ENCODE results near the gene LONP2.
A peak's percentile ranks its signal among the peaks of the same experiment; 100 is the strongest.
"Not testable (repeated sequence)": the region's sequence is repeated elsewhere in the genome, so short reads cannot be mapped to it uniquely, and the experiment has no call there.

The LONP2 gene

GRCh38 chr16:48294724-48295123 is 50.6 kb downstream of the LONP2 start:
- no peak for TF ChIP-seq CTCF (IDR thresholded peaks at IDR 0.05; ENCODE audit: low read depth, low read length)
- H3K4me3 ChIP-seq (replicated peaks in 1 of 2; ENCODE audit: low read depth in 2 of 2, low read length in 2 of 2), result no peak overlapping the region
- DNase-seq (ENCODE audit: low read depth in 2 of 2), result no peak

GRCh38 chr16:48295488-48296281 is 51.6 kb downstream of the LONP2 start:
- H3K4me3 ChIP-seq (replicated peaks in 1 of 2; ENCODE audit: low read depth in 2 of 2, low read length in 2 of 2), result no peak overlapping the region
- no peak for DNase-seq (ENCODE audit: low read depth in 2 of 2)
- TF ChIP-seq CTCF (IDR thresholded peaks at IDR 0.05; ENCODE audit: low read depth, low read length), result no peak

DNA sequence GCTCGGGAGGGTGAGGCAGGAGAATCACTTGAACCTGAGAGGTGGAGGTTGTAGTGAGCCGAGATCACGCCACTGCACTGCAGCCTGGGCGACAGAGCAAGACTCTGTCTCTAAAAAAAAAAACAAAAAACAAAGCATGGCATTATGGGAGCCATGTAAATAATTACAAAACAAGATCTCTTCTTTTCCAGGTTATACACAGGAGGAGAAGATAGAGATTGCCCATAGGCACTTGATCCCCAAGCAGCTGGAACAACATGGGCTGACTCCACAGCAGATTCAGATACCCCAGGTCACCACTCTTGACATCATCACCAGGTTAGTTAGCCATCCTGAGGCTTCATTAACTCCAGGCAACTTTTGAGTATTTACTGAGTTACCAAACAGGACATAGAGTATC is 55.4 kb downstream of the LONP2 start:
- DNase-seq (ENCODE audit: low read depth in 2 of 2), result no peak
- TF ChIP-seq CTCF (IDR thresholded peaks at IDR 0.05; ENCODE audit: low read depth, low read length), result no peak

DNA sequence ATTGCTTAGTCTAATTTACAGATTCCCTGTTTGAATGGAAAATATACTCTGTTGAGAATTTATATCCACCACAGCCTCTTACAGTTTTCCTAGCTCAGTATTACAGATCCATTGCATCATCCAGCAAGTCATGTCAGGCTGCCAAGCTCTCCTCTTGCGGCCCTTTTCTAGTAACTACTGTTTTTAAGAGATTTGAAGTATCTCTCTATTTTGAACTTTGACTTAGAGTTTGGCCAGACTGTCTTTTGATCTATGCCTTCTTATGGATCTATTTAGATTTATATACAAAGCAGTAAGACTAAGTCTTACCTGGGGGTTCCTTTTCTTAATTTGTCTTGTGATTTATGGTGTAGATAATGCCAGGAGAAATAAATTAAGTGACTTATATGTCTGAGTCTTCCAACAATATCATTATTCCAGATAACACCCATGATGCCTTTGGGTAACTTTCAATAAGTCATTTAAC is 56.3 kb downstream of the LONP2 start:
- no peak overlapping the region for H3K4me3 ChIP-seq (replicated peaks in 1 of 2; ENCODE audit: low read depth in 2 of 2, low read length in 2 of 2)
- DNase-seq (ENCODE audit: low read depth in 2 of 2), result peak; percentile 76 to 78
- TF ChIP-seq CTCF (IDR thresholded peaks at IDR 0.05; ENCODE audit: low read depth, low read length), result no peak

More for the DNA sequence above, 55.4 kb downstream of the LONP2 start:
- H3K4me3 ChIP-seq (replicated peaks in 1 of 2; ENCODE audit: low read depth in 2 of 2, low read length in 2 of 2), result no peak overlapping the region

DNA sequence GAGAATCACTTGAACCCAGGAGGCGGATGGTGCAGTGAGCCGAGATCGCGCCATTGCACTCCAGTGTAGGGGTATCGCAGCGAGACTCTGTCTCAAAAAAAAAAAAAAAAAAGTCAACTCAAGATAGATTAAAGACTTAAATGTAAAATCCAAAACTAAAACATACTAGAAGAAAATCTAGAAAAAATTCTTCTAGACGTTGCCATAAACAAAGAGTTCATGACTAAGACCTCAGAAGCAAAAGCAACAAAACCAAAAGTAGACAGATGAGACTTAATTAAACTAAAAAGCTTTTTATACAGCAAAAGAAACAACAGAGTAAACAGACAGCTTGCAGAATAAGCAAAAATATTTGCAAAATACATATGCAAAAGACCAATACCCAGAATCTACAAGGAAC is 64.4 kb downstream of the LONP2 start:
- H3K4me3 ChIP-seq (replicated peaks in 1 of 2; ENCODE audit: low read depth in 2 of 2, low read length in 2 of 2), result no peak overlapping the region
- DNase-seq (ENCODE audit: low read depth in 2 of 2), result no peak
- TF ChIP-seq CTCF (IDR thresholded peaks at IDR 0.05; ENCODE audit: low read depth, low read length), result no peak

DNA sequence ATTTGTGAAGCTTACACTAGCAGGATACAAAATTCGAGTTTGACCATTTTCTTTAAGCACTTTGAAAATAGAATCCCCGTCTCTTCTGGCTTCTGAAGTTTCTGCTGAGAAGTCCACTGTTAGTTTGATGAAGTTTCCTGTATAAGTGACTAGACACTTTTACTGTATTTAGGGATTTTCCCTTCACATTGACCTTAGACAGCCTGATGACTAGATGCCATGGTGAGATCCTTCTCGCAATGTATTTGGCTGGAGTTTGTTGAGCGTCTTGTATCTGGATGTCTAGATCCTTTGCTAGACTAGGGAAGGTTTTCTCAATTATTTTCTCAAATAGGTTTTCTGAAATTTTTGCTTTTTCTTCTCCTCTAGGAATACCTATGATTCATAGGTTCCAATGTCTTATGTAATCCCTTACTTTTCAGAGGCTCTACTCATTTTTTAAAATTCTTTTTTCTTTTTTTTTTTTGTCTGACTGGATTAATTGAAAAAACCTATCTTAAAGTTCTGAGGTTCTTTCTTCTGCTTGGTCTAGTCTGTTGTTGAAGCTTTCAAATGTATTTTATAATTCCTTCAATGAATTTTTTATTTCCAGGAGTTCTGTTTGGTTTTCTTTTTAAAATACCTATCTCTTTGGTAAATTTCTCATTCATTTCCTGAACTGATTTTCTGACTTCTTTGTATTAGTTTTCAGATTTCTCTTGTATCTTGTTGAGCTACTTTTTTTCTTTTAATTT is 67.0 kb downstream of the LONP2 start:
- peak in 1 of 2 donors; percentile 42 for DNase-seq (ENCODE audit: low read depth in 2 of 2)
- no peak overlapping the region for H3K4me3 ChIP-seq (replicated peaks in 1 of 2; ENCODE audit: low read depth in 2 of 2, low read length in 2 of 2)
- no peak for TF ChIP-seq CTCF (IDR thresholded peaks at IDR 0.05; ENCODE audit: low read depth, low read length)

DNA sequence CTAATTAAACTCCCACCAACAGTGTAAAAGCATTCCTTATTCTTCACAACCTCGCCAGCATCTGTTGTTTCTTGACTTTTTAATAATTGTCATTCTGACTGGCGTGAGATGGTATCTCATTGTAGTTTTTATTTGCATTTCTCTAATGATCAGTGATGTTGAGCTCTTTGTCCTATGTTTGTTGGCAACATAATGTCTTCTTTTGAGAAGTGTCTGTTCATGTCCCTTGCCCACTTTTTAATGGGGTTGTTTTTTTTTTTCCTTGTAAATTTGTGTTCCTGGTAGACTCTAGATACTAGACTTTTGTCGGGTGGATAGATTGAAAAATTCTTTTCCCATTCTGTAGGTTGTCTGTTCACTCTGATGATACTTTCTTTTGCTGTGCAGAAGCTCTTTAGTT is 69.8 kb downstream of the LONP2 start:
- not testable (repeated sequence) for DNase-seq (ENCODE audit: low read depth in 2 of 2); H3K4me3 ChIP-seq (replicated peaks in 1 of 2; ENCODE audit: low read depth in 2 of 2, low read length in 2 of 2)

Data from cardiac fibroblast (primary cell).